Caco-2 (cell line): ENCODE data around the gene NPFF. TPM values are rescaled to one million over a fixed set of nuclear protein-coding genes. Genes with fewer than 3 reads are reported as not detected.
A peak's percentile ranks its signal among the peaks of the same experiment; 100 is the strongest.

Experiments
- BruUV-seq: library from RNA; stranded (reverse); fragments of 400-500 nt; replicated peaks from 2 replicates; lab custom pipeline; 2021; lab: Mats Ljungman, UMichigan
- CTCF ChIA-PET: fragments of 300-600 bp; sonication (Branson Sonifier 250); formaldehyde crosslinking; loops from one replicate; lab custom pipeline; 2022; ENCODE audit warnings: antibody characterized with exemption; lab: Charles Lee
- POLR2A ChIA-PET: fragments of 300-600 bp; sonication (Branson Sonifier 250); formaldehyde crosslinking; loops from one replicate; lab custom pipeline; 2022; ENCODE audit warnings: antibody characterized with exemption; lab: Charles Lee
- DNase-seq, 2 experiments: peaks; one replicate each; pipeline versions ENCODE4 v3.0.0 to v3.0.0-alpha.2; 2020 to 2022
- H3K27me3 ChIP-seq: replicated peaks from 2 replicates; pipeline ENCODE4 v1.6.0; 2011; ENCODE audit warnings: low read length; ENCODE audit not compliant: control insufficient read depth, insufficient read depth
- H3K36me3 ChIP-seq: 2 replicates; pipeline ENCODE4 v1.5.1; 2011; ENCODE audit warnings: low read length; ENCODE audit not compliant: control insufficient read depth, insufficient read depth
- H3K4me1 ChIP-seq: fragments of 250-450 bp; sonication (Bioruptor Pico); 2 replicates; pipeline ENCODE4 v1.5.1; 2020; ENCODE audit warnings: mild to moderate bottlenecking
- H3K4me3 ChIP-seq: 2 replicates; pipeline ENCODE4 v1.5.1; 2011; ENCODE audit warnings: low read depth, mild to moderate bottlenecking, control low read depth, low read length
- H3K9me3 ChIP-seq: fragments of 250-450 bp; sonication (Bioruptor Pico); 2 replicates; pipeline ENCODE4 v1.5.1; 2020; ENCODE audit warnings: mild to moderate bottlenecking, moderate library complexity
- H3K27ac Mint-ChIP-seq: one replicate; pipeline ENCODE4 v1.8.0; 2022; ENCODE audit warnings: mixed read lengths; ENCODE audit not compliant: unreplicated experiment
- H3K27me3 Mint-ChIP-seq: one replicate; pipeline ENCODE4 v1.8.0; 2022; ENCODE audit warnings: mixed read lengths; ENCODE audit not compliant: insufficient read depth, unreplicated experiment
- H3K36me3 Mint-ChIP-seq: one replicate; pipeline ENCODE4 v1.8.0; 2022; ENCODE audit warnings: mild to moderate bottlenecking, mixed read lengths; ENCODE audit not compliant: insufficient read depth, unreplicated experiment
- H3K4me1 Mint-ChIP-seq: one replicate; pipeline ENCODE4 v1.8.0; 2022; ENCODE audit warnings: low read depth, mixed read lengths; ENCODE audit not compliant: unreplicated experiment
- H3K4me3 Mint-ChIP-seq: one replicate; pipeline ENCODE4 v1.8.0; 2022; ENCODE audit warnings: mild to moderate bottlenecking, moderate library complexity, mixed read lengths; ENCODE audit not compliant: unreplicated experiment
- H3K9me3 Mint-ChIP-seq: one replicate; pipeline ENCODE4 v1.8.0; 2022; ENCODE audit warnings: mixed read lengths; ENCODE audit not compliant: unreplicated experiment
- intact Hi-C: fragments of 100-400 bp; cut with micrococcal nuclease; formaldehyde crosslinking; loops from one replicate; pipeline ENCODE4 v1.10.0; 2022; ENCODE audit not compliant: unreplicated experiment
- total RNA-seq: library from RNA; stranded (reverse); gene quantifications from 2 replicates; pipeline ENCODE4 v1.2.3, GENCODE V29; 2022
- TF ChIP-seq, protein P1 (sequence below), 2 experiments: fragments of 200-600 bp in 1 of 2; IDR thresholded peaks; 1 replicate in 1 of 2; 2 replicates in 1 of 2; pipeline versions ENCODE4 v1.5.1 to v1.8.0; 2011 to 2022; ENCODE audit warnings: antibody characterized with exemption in 1 of 2, control low read depth in 1 of 2, inconsistent platforms in 1 of 2, low read depth in 1 of 2, low read length in 1 of 2, mild to moderate bottlenecking in 1 of 2, moderate library complexity in 1 of 2; ENCODE audit not compliant: insufficient read depth in 1 of 2, severe bottlenecking in 1 of 2, unreplicated experiment in 1 of 2

Gene NPFF
- total RNA-seq, 1 experiment from 2014 or later: 2.4 TPM

DNA sequence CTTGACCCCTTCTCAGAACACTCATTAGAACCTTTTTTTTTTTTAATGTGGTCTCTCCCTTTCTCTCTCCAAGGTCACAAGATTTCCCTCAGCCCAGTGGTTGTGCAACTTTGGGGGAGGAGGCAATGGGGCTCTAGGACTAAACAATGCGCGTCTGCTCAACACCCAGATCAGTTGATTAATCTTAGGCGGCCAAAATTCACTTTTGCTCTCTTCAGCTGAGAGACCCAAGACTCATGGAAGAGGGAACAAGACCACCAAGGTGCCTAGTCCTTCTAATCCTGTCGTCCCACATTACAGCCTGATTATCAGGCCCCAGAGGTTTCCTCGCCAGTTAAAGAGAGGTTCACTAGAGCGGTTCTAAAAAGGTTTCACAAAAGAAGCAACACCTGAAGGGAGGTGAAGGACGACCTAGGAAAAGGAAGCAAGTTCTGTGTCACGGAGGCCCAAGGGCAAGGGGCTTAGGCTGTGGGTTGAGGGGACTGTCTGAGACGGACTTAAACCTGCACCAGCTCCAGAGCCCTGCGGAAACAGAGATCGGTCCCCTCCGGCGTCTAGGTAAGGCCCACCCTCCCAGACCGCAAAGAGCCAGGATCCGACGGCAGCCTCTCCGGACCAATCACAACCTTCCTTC, 7.0 kb downstream of the NPFF start:
- Histone ChIP-seq H3K27me3 (no peaks in the 10 kb centered on the region), H3K4me1 (peaks cover 18% of the 10 kb centered on the region), H3K36me3 (no peaks in the 10 kb centered on the region), H3K9me3 (no peaks in the 10 kb centered on the region), H3K4me3 (peak overlapping the region; percentile 55)
- Mint-ChIP-seq H3K4me3 (peak overlapping the region; percentile 80), H3K9me3 (no peaks in the 10 kb centered on the region), H3K27me3 (no peaks in the 10 kb centered on the region), H3K4me1 (peaks cover 33% of the 10 kb centered on the region), H3K36me3 (peaks cover 21% of the 10 kb centered on the region), H3K27ac (peak overlapping the region; percentile 86)
- TF ChIP-seq, protein P1, sequence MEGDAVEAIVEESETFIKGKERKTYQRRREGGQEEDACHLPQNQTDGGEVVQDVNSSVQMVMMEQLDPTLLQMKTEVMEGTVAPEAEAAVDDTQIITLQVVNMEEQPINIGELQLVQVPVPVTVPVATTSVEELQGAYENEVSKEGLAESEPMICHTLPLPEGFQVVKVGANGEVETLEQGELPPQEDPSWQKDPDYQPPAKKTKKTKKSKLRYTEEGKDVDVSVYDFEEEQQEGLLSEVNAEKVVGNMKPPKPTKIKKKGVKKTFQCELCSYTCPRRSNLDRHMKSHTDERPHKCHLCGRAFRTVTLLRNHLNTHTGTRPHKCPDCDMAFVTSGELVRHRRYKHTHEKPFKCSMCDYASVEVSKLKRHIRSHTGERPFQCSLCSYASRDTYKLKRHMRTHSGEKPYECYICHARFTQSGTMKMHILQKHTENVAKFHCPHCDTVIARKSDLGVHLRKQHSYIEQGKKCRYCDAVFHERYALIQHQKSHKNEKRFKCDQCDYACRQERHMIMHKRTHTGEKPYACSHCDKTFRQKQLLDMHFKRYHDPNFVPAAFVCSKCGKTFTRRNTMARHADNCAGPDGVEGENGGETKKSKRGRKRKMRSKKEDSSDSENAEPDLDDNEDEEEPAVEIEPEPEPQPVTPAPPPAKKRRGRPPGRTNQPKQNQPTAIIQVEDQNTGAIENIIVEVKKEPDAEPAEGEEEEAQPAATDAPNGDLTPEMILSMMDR (IDR thresholded peaks at IDR 0.05; ENCODE audit: insufficient read depth in 1 of 2, low read depth in 1 of 2, low read length in 1 of 2, severe bottlenecking in 1 of 2, unreplicated experiment in 1 of 2): no peak
- TSS peak; percentile 90 for BruUV-seq
- intact Hi-C loops: loop anchor here (1.0 to 2.0 kb wide), 4 partner anchors 49 to 779 kb away; no protein-coding TSS in a partner anchor
- ChIA-PET POLR2A (interaction anchor here (0.6 to 2.0 kb wide), 13 partner anchors 9 to 266 kb away, joined by 3 to 20 read pairs (median 5); partner anchors contain the start of genes AAAS, MYG1 and SP1), CTCF (interaction anchor here (0.6 to 2.2 kb wide), 10 partner anchors 9 to 190 kb away, joined by 3 to 18 read pairs (median 6); partner anchors contain the start of genes AAAS and ATP5MC2)
- peak in 1 of 2 experiments; percentile 39 for DNase-seq

DNA sequence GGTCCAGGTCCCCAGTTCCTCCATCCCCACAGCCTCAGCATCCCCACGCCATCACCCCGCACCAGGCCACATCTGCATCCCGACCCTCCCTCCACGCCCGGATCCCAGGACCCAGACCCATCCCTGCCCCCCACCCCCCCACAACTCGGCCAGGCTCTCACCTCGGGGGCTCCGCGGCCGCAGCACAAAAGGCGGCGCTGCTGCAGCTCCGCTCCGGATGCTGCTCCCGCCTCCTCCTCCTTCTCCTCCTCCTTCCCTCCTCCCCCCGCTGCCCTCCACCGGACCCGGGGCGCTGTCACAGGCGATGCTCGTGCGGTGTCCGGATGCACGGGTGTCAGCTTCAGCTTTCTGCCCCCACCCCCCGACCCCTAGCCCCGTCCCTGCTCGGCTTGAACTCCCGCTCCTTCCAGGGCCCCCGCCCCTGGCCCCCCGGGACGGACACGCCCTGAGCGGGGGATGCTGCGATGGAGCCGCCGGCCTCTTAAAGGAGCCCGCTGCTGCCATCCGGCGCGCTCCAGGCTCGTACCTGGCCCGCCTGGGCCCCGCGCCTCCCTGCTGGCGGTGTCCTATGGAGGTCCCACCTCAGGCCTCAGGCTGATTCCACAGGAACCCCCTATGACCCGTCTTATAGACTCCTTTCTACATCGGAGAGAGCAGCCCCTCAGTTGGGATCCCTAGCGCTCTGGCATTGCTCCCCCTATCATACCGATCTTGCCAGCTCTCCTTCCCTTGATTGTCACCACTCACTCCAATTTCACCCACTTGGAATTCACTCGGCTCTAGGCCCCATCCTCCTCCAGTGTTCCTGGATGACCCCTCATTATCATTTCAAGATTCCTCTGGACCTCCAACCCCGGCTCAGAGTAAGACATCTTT, 7.8 kb downstream of the NPFF start, which contains the start of gene MAP3K12:
MAP3K12 (minus strand) TSS at position 193 of the 876 bp plus-strand sequence. CDS start 12,067 bp downstream, outside the sequence.
- Mint-ChIP-seq H3K27me3 (no peaks in the 10 kb centered on the region), H3K36me3 (peaks cover 13% of the 10 kb centered on the region), H3K27ac (peak within 1 kb of the TSS; percentile 86), H3K9me3 (no peaks in the 10 kb centered on the region), H3K4me1 (peaks cover 33% of the 10 kb centered on the region), H3K4me3 (peak within 1 kb of the TSS; percentile 80)
- H3K4me3 ChIP-seq: peak within 1 kb of the TSS; percentile 55
- peak in 1 of 2 experiments; percentile 58 for DNase-seq
- no TSS peak for BruUV-seq
- TF ChIP-seq, protein P1 (IDR thresholded peaks at IDR 0.05; ENCODE audit: insufficient read depth in 1 of 2, low read depth in 1 of 2, low read length in 1 of 2, severe bottlenecking in 1 of 2, unreplicated experiment in 1 of 2): no peak
- no peaks in the 10 kb centered on the region for H3K27me3 ChIP-seq
- ChIA-PET CTCF (interaction anchor here (1.4 to 2.2 kb wide), 2 partner anchors 9 to 17 kb away, joined by 4 to 12 read pairs; no protein-coding TSS in a partner anchor), POLR2A (no interaction called here)
- no peaks in the 10 kb centered on the region for H3K36me3 ChIP-seq
- no peaks in the 10 kb centered on the region for H3K9me3 ChIP-seq
- intact Hi-C loops: loop anchor here (1.0 to 2.0 kb wide), 4 partner anchors 49 to 779 kb away; no protein-coding TSS in a partner anchor
- H3K4me1 ChIP-seq: peaks cover 19% of the 10 kb centered on the region

DNA sequence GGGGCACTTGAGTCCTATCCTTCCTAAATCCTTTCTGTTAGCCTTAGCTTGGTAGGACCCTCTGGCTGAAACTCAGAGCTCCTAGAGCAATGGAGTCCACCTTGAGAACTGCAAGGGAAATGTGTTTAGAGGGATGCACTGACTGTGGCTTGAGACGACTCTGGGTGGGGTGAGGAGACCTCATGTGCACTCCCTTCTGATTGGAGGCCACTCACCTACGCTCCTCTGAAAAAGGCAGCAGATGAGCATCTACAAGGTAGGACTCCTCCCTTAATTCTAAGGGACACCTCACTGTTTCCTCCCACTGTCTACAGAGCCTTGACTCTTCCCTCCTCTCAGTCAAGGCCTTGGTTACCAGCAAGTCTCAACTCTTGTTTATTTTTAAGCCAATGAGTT, 9.1 kb downstream of the NPFF start:
- POLR2A ChIA-PET: no interaction called here
- CTCF ChIA-PET: no interaction called here
- peaks cover 42% of the 10 kb centered on the region for H3K4me1 Mint-ChIP-seq
- no peak overlapping the region for H3K27ac Mint-ChIP-seq
- H3K4me3 Mint-ChIP-seq: peak overlapping the region; percentile 80
- TF ChIP-seq, protein P1 (IDR thresholded peaks at IDR 0.05; ENCODE audit: insufficient read depth in 1 of 2, low read depth in 1 of 2, low read length in 1 of 2, severe bottlenecking in 1 of 2, unreplicated experiment in 1 of 2): no peak
- Histone ChIP-seq H3K36me3 (no peaks in the 10 kb centered on the region), H3K4me3 (no peak overlapping the region), H3K27me3 (no peaks in the 10 kb centered on the region), H3K4me1 (peaks cover 25% of the 10 kb centered on the region), H3K9me3 (no peaks in the 10 kb centered on the region)
- intact Hi-C loops: no loop called here
- DNase-seq: no peak
- no TSS peak for BruUV-seq
- H3K36me3 Mint-ChIP-seq: peaks cover 7% of the 10 kb centered on the region
- H3K9me3 Mint-ChIP-seq: no peaks in the 10 kb centered on the region
- no peaks in the 10 kb centered on the region for H3K27me3 Mint-ChIP-seq
